ENCODE data around the gene CYP2D6.

- TF ChIP-seq POLR2AphosphoS5 (IDR thresholded peaks at IDR 0.05; ENCODE audit: low read depth, low read length) (no peak), CTCF (IDR thresholded peaks at IDR 0.05) (no peak), REST (IDR thresholded peaks at IDR 0.05; ENCODE audit: insufficient read depth in 1 of 2, low read depth in 2 of 2, low read length in 1 of 2) (no peak), TCF7L2 (IDR thresholded peaks at IDR 0.05; ENCODE audit: low read depth, low read length) (no peak)
These were observed 29.4 kb downstream of the CYP2D6 start for GRCh38 chr22:42101199-42101598.
